CD4-positive, alpha-beta T cell treated with Interleukin-6 for 4 hours (primary cell): ENCODE results near the gene NT5DC3.
"Not testable (repeated sequence)": the region's sequence is repeated elsewhere in the genome, so short reads cannot be mapped to it uniquely, and the experiment has no call there.

Experiments
- DNase-seq: peaks from one replicate; pipeline ENCODE4 v3.0.0-alpha.2; 2020; ENCODE audit warnings: mixed read lengths

NT5DC3 gene

GRCh38 chr12:103832048-103832997 lies 8.7 kb downstream of the NT5DC3 start:
- DNase-seq, result no peak

GRCh38 chr12:103830730-103831320 lies 10.2 kb downstream of the NT5DC3 start:
- DNase-seq, result no peak

- no peak for DNase-seq
These were observed 10.9 kb downstream of the NT5DC3 start for GRCh38 chr12:103830025-103830725.

- no peak for DNase-seq
These were observed 11.9 kb downstream of the NT5DC3 start for GRCh38 chr12:103829092-103829491.

- no peak for DNase-seq
These were observed 13.1 kb downstream of the NT5DC3 start for GRCh38 chr12:103827911-103828391.

- no peak for DNase-seq
These were observed 16.2 kb downstream of the NT5DC3 start for GRCh38 chr12:103824845-103825244.

GRCh38 chr12:103824290-103824689 lies 16.7 kb downstream of the NT5DC3 start:
- DNase-seq, result no peak

- no peak for DNase-seq
These were observed 17.2 kb downstream of the NT5DC3 start for GRCh38 chr12:103823871-103824270.

GRCh38 chr12:103821773-103822172 lies 19.3 kb downstream of the NT5DC3 start:
- no peak for DNase-seq

GRCh38 chr12:103820881-103821489 lies 20.0 kb downstream of the NT5DC3 start:
- no peak for DNase-seq

- DNase-seq, result no peak
These were observed 20.7 kb downstream of the NT5DC3 start for GRCh38 chr12:103820361-103820760.

- DNase-seq, result no peak
These were observed 21.1 kb downstream of the NT5DC3 start for GRCh38 chr12:103819892-103820291.

GRCh38 chr12:103819312-103819711 lies 21.7 kb downstream of the NT5DC3 start:
- no peak for DNase-seq

GRCh38 chr12:103817791-103818190 lies 23.2 kb downstream of the NT5DC3 start:
- DNase-seq, result no peak

- no peak for DNase-seq
These were observed 24.4 kb downstream of the NT5DC3 start for GRCh38 chr12:103816663-103817062.

- no peak for DNase-seq
These were observed 26.6 kb downstream of the NT5DC3 start for GRCh38 chr12:103814436-103814835.

- DNase-seq, result no peak
These were observed 27.1 kb downstream of the NT5DC3 start for GRCh38 chr12:103813949-103814348.

GRCh38 chr12:103813426-103813825 lies 27.6 kb downstream of the NT5DC3 start:
- no peak for DNase-seq

GRCh38 chr12:103812789-103813188 lies 28.2 kb downstream of the NT5DC3 start:
- no peak for DNase-seq

- no peak for DNase-seq
These were observed 29.2 kb downstream of the NT5DC3 start for GRCh38 chr12:103811791-103812190.

GRCh38 chr12:103810111-103810510 lies 30.9 kb downstream of the NT5DC3 start:
- no peak for DNase-seq

GRCh38 chr12:103809639-103810038 lies 31.4 kb downstream of the NT5DC3 start:
- not testable (repeated sequence) for DNase-seq

GRCh38 chr12:103809154-103809553 lies 31.9 kb downstream of the NT5DC3 start:
- no peak for DNase-seq
